NB4 (cell line): Measurements from ENCODE around the gene CBR3.

ENCODE experiments used
- MAX ChIP-seq: IDR thresholded peaks from 2 replicates; pipeline ENCODE4 v1.6.1; 2011; ENCODE audit warnings: low read depth, low read length
- MYC ChIP-seq: IDR thresholded peaks from 2 replicates; pipeline ENCODE4 v1.6.1; 2011; ENCODE audit warnings: low read depth, low read length
- POLR2A ChIP-seq: IDR thresholded peaks from 2 replicates; pipeline ENCODE4 v1.6.1; 2011; ENCODE audit warnings: mild to moderate bottlenecking; ENCODE audit not compliant: insufficient read length; ENCODE audit errors: extremely low read depth
- TF ChIP-seq, protein P1 (sequence below): IDR thresholded peaks from one replicate; pipeline ENCODE4 v1.5.1; 2012; ENCODE audit warnings: low read depth, low read length

DNA sequence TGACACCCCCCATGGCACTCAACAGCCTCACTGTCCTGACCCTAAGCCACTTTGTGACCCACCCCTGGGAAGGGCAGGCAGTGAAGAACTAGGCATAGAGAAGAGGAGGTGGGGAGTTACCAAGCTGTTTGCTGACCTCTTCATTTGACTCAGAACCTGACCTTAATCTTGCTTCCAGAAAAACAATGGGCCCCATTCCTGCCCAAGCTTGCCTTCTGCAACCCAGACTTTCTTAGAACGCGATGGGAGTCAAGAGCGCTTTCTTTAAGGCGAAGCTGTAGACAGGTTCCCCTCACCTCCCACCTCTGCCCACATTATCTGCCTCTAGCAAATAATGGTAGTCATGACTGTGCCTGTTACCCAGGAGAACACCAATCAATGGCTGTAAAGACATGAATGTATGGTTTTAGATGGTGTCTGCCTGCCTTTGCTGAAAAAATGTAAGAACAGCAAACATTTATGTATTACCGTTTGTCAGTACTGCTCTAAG is 8.2 kb upstream of the CBR3 start:
- TF ChIP-seq, protein P1, sequence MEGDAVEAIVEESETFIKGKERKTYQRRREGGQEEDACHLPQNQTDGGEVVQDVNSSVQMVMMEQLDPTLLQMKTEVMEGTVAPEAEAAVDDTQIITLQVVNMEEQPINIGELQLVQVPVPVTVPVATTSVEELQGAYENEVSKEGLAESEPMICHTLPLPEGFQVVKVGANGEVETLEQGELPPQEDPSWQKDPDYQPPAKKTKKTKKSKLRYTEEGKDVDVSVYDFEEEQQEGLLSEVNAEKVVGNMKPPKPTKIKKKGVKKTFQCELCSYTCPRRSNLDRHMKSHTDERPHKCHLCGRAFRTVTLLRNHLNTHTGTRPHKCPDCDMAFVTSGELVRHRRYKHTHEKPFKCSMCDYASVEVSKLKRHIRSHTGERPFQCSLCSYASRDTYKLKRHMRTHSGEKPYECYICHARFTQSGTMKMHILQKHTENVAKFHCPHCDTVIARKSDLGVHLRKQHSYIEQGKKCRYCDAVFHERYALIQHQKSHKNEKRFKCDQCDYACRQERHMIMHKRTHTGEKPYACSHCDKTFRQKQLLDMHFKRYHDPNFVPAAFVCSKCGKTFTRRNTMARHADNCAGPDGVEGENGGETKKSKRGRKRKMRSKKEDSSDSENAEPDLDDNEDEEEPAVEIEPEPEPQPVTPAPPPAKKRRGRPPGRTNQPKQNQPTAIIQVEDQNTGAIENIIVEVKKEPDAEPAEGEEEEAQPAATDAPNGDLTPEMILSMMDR: no peak
- TF ChIP-seq MYC (no peak), MAX (no peak), POLR2A (no peak)
